ENCODE data around the gene PSMC2.

DNA sequence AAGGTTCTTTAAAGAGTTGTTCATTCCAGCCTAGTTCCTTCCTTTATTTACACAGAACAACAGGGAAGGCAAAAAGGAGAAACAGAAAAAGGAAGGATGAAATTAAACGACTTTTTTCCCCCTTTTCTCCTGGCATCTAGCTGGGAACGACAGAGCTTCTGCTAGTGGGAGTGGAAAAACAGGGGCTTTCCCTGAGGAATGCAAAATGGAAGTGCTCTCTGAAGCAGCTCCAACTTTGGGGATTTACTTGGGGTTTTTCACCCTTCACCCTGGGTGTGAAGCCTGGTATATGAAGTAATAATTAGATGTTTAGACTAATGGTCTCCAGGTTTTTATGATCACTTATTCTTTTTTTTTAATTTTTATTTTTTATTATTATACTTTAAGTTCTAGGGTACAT is 46.0 kb upstream of the PSMC2 start:
- TF ChIP-seq POLR2A (IDR thresholded peaks at IDR 0.05): no peak
- TF ChIP-seq, protein P1, sequence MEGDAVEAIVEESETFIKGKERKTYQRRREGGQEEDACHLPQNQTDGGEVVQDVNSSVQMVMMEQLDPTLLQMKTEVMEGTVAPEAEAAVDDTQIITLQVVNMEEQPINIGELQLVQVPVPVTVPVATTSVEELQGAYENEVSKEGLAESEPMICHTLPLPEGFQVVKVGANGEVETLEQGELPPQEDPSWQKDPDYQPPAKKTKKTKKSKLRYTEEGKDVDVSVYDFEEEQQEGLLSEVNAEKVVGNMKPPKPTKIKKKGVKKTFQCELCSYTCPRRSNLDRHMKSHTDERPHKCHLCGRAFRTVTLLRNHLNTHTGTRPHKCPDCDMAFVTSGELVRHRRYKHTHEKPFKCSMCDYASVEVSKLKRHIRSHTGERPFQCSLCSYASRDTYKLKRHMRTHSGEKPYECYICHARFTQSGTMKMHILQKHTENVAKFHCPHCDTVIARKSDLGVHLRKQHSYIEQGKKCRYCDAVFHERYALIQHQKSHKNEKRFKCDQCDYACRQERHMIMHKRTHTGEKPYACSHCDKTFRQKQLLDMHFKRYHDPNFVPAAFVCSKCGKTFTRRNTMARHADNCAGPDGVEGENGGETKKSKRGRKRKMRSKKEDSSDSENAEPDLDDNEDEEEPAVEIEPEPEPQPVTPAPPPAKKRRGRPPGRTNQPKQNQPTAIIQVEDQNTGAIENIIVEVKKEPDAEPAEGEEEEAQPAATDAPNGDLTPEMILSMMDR (IDR thresholded peaks at IDR 0.05): no peak

All from thyroid gland (tissue), 4 donors.